GM21737 (cell line): ENCODE results near the gene CSMD2.
"Not testable (repeated sequence)": the region's sequence is repeated elsewhere in the genome, so short reads cannot be mapped to it uniquely, and the experiment has no call there.

Source experiments
- ATAC-seq: cut with Tn5 transposase; IDR thresholded peaks from one replicate; pipeline ENCODE4 v1.9.1; 2021; ENCODE audit warnings: mild to moderate bottlenecking, moderate library complexity; ENCODE audit not compliant: unreplicated experiment

CSMD2 gene

DNA sequence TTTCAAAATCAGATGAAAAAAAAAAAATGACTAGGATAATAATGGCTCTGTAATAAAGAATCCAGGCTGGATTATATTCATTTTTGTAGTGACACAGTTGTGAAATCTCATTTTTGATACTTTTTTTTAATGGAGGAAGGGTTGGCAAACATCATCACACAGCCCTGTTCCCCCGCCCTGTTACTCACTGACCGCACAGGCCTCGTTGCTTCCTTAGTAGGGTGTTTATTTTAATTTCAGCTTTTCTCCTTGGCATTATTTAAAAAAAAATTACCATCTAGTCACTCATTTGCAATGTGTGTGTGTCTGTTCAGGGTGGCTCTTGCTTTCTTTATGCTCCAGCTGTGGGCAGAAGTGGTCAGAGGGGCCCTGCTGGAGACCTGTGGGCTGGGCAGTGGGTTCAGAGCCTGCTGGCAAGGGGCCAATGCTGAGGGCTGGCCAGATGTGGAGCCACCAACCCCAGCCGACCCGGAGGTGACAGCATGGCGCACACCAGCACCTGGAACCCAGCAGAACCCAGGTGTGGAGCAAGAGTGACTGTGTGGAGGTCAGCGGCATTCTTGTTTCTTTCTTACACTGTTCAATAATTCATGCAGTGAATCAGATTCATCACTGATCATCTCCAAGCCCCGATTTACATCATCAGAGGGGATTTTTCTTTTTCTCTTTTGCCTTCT is 648.0 kb downstream of the CSMD2 start:
- no peak for ATAC-seq

- no peak for ATAC-seq
These were observed 648.6 kb downstream of the CSMD2 start for GRCh38 chr1:33516428-33516827.

DNA sequence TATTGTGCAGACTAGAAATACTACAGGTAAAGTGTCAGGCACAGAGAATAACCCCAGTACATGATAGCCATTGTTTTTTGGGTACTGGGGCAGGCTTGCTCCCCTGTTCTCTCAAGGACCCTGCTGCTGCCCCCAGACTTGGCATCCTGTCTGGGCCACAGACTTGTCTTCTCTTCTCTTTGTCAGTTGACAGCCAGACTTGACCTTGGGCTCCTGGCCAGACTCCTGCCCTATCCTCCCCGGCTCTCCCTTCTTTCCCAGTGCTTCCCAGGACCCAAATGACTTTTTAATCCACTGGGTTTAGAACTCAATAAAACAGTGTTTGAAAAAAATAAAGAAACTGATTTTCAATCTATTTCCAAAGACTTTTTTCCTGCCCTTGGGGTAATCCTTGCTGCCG is 649.4 kb downstream of the CSMD2 start:
- no peak for ATAC-seq

- no peak for ATAC-seq
These were observed 649.9 kb downstream of the CSMD2 start for GRCh38 chr1:33515112-33515511.

DNA sequence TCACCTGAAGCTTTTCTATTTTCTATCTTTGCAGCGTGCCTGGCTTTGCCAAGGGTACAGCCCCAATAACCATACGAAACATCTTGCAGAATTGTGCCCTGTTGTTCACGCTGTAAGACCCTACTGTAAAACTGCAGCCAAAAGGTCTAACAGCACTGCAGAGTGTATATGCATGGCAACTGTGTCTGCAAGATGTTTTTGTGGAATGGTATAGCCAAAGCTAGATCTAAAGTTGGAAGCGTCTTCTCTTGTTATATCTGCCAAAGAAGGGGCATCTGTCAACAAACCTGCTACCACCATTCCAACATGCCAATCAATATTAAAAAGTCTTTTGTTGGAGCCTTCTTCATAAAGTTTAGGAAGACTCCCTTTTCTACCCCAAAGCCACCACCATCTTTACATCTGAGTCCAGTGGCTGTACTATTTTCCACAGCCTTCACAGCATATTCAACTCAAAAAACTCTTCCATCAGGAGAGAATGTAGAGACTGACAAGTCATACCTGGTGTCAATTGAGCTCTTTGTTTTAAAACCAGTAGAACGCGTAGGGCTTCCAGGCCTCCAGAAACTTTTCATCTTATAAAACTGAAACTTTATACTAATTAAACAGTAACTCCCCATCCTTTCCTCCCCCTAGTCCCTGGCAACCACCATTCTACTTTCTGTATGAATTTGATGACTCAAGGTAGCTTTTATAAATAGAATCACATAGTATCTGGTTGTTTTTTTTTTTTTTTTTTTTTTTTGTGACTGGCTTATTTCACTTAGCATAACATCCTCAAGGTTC is 652.6 kb downstream of the CSMD2 start:
- no peak for ATAC-seq

DNA sequence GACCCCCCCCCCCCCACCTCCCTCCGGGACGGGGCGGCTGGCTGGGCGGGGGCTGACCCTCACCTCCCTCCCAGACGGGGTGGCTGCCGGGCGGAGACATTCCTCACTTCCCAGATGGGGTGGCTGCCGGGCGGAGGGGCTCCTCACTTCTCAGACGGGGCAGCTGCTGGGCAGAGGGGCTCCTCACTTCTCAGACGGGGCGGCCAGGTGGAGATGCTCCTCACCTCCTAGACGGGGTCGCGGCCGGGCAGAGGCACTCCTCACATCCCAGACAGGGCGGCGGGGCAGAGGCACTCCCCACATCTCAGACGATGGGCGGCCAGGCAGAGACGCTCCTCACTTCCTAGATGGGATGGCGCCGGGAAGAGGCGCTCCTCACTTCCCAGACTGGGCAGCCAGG is 655.8 kb downstream of the CSMD2 start:
- not testable (repeated sequence) for ATAC-seq

DNA sequence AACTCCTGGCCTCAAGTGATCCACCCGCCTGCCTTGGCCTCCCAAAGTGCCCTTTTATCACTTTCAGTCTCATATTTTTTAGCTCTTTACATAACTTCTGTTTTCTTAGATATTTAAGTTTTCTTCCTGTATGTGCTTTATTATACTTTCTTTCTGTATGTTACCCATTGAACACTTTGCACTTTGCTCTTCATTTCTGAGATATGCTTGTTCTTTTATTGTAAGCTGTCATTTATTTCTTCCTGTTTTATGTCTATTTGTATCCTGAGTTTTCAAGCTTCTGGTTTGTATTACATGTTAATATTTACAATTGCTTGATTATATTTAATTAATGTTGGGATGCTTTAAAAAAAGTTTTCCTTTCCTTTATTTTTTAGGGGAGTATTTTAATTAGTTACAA is 656.9 kb downstream of the CSMD2 start:
- ATAC-seq = no peak

GRCh38 chr1:33507661-33508060 is 657.4 kb downstream of the CSMD2 start:
- no peak for ATAC-seq

DNA sequence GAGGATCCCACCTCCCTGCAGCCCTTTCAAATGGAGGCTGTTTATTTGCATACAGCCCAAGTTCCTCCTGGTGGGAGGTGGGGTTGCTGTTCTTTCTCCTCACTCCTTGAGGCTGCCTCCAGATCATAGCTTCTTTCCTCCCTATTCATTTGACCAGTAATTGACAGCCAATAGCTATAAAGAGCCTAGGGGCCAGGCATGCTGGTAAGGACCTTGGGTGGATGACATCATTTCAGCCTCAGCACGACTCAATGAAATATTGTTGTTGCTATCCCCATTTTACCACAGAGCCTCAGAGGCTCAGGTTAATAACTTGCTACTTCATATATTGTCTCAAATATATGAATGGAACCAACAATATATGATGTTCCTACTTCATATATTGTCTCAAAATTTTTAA is 661.5 kb downstream of the CSMD2 start:
- no peak for ATAC-seq

DNA sequence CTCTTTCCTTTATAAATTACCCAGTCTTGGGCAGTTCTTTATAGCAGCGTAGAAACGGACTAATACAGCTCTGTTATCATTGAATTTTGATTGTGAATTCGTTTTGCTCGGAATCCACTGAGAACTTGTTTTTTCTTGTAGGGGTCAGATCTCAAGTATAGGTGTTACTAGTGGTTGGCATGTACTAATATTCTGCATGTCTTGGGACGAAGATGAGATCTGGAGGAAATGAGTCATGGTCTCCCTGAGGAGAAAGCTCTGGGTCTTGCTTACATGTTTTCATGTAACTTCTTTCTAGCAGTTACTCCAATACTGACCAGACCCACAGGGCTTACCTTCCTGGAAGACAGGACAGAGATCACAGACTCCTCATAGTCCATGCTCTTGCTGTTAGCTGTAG is 662.3 kb downstream of the CSMD2 start:
- no peak for ATAC-seq

- no peak for ATAC-seq
These were observed 663.3 kb downstream of the CSMD2 start for GRCh38 chr1:33501774-33502173.

DNA sequence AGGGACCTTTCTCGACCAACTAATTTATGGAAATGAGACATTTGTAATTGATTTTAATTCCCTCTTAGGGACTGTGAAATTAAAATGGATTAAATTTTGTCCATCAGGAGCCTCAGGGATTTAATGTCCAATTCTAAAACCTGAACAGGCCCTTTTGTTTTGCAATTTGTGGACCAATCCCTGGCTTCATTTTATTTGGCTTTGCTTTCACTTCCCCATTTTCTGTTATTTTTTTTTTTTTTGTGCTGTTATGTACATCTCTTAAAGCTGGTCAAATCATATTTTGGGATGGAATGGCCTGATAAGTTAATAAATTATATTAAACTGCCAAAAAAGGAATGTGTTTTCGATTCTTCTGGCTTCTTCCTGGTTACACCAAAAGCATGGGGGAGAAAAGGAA is 663.7 kb downstream of the CSMD2 start:
- ATAC-seq = no peak

DNA sequence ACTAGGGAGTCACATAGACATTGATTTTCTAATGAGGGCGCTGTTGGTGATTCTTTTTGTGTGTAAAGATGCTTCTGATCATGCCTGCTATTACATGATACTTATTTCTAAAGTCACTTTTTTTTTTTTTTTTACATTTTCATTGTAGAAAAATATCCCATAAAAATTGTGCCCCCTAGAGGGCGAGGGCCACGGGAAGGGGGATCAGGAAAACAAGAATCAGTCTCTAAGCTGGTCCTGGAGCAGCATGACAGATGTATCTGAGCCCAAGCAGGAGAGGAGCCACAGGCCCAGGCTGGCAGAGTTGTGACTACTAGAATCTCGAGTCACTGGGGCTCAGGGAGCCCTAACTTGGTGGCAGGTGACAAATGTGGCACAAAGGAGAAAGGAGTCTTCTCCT is 664.5 kb downstream of the CSMD2 start:
- no peak for ATAC-seq

- ATAC-seq = no peak
These were observed 667.6 kb downstream of the CSMD2 start for GRCh38 chr1:33497410-33497809.

- no peak for ATAC-seq
These were observed 670.1 kb downstream of the CSMD2 start for GRCh38 chr1:33494929-33495328.

GRCh38 chr1:33488624-33489023 is 676.4 kb downstream of the CSMD2 start:
- no peak for ATAC-seq

- ATAC-seq = no peak
These were observed 682.6 kb downstream of the CSMD2 start for GRCh38 chr1:33482412-33482811.

GRCh38 chr1:33477451-33477850 is 687.6 kb downstream of the CSMD2 start:
- no peak for ATAC-seq

GRCh38 chr1:33473900-33474299 is 691.1 kb downstream of the CSMD2 start:
- ATAC-seq = no peak

DNA sequence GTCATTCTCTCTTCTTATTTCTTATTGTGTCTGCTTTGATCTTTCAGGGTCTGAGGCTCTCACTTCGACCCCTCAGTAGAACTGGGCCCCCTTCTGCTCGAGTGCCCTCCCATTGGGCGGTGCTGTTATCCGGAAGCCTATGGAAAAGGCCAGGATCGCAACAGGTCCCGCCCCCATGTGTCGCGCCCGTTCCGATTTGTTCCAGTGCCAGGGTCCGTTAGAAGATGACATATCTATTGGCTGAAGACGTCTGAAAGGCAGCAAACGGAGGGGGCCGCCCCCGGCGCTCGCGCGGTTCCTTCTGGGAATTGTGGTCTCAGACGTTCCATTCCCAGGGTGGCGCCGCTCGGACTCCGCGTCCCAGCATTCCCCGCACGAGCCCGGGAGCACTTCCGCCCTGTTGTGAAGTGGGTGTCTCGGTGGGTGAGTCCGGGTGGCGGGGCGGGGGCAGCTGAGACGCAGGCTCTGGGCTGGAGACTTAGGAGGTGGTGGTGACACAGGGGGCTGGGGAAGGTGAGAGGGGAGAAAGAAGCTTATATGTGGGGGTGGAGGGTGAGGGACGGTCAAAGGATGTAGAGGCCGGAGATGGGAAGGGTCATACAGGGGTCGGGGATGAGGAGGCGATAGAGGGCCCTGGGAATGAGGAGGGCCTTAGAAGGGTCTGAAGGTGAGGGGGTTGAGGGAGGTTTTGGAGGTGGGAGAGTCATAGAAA is 692.6 kb downstream of the CSMD2 start, which contains the start of gene ZSCAN20:
ZSCAN20 (plus strand) TSS at position 377 of the 712 bp plus-strand sequence. CDS start 6,644 bp downstream, outside the sequence.
- peak; percentile 90 for ATAC-seq

DNA sequence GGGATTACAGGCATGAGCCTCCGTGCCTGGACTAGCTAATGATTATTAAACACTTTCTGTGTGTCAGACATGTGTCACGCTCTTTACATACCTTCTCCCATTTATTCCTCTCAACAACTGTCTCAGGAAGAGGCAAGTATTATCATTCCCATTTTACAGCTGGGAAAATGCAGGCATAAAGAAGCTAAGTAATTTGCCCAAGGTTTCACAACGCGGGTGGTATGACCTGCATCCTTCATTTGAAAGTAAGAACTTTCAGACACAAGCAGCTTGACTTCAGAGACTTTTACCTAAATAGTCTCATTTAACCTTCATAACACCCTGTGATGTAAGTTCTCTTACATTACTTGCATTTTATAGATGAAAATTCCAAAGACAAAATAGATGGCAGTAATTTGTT is 693.6 kb downstream of the CSMD2 start:
- no peak for ATAC-seq

GRCh38 chr1:33470495-33471012 is 694.5 kb downstream of the CSMD2 start:
- ATAC-seq = no peak
